Lower leg skin (tissue), 3 donors: ENCODE data around the gene TP63.

ENCODE experiments used
- POLR2A ChIP-seq, 2 donors: fragments of 450-650 bp; IDR thresholded peaks; one replicate each; pipeline ENCODE4 v1.6.1; 2016 to 2017; ENCODE audit warnings: antibody characterized with exemption in 2 of 2, mild to moderate bottlenecking in 1 of 2, moderate library complexity in 1 of 2
- TF ChIP-seq, protein P1 (sequence below), 3 donors: fragments of 450-650 bp; IDR thresholded peaks; one replicate each; pipeline ENCODE4 v1.5.1; 2016; ENCODE audit warnings: antibody characterized with exemption in 3 of 3, mild to moderate bottlenecking in 3 of 3, moderate library complexity in 2 of 3

DNA sequence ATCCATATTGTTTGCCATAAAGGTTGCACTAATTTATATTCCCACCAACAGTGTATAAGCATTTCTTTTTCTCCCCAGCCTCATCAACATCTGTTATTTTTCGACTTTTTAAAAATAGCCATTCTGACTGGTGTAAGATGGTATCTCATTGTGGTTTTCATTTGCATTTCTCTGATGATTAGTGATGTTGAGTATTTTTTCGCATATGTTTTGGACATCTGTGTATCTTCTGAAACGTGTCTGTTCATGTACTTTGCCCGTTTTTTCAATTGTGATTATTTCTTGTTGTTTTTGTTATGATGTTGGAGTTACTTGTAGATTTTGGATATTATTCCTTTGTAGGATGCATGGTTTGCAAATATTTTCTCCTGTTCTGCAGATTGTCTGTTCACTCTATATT, 46.5 kb downstream of the TP63 start:
- TF ChIP-seq, protein P1, sequence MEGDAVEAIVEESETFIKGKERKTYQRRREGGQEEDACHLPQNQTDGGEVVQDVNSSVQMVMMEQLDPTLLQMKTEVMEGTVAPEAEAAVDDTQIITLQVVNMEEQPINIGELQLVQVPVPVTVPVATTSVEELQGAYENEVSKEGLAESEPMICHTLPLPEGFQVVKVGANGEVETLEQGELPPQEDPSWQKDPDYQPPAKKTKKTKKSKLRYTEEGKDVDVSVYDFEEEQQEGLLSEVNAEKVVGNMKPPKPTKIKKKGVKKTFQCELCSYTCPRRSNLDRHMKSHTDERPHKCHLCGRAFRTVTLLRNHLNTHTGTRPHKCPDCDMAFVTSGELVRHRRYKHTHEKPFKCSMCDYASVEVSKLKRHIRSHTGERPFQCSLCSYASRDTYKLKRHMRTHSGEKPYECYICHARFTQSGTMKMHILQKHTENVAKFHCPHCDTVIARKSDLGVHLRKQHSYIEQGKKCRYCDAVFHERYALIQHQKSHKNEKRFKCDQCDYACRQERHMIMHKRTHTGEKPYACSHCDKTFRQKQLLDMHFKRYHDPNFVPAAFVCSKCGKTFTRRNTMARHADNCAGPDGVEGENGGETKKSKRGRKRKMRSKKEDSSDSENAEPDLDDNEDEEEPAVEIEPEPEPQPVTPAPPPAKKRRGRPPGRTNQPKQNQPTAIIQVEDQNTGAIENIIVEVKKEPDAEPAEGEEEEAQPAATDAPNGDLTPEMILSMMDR (IDR thresholded peaks at IDR 0.05): no peak
- no peak for TF ChIP-seq POLR2A (IDR thresholded peaks at IDR 0.05)
